SU-DHL-6 (cell line): ENCODE measurements around the gene KAZN.

Experiments used
- EZH2phosphoT487 ChIP-seq: fragments of 200-600 bp; sonication (generic), shearing (Covaris generic); conservative IDR thresholded peaks from 2 replicates; pipeline ENCODE4 v1.6.1; 2018; ENCODE audit warnings: mild to moderate bottlenecking, antibody characterized with exemption, low read length, moderate library complexity, mixed read lengths
- TF ChIP-seq, protein P1 (sequence below): fragments of 200-600 bp; sonication (generic); IDR thresholded peaks from one replicate; pipeline ENCODE4 v1.5.1; 2017; ENCODE audit warnings: antibody characterized with exemption, mild to moderate bottlenecking, low read length, moderate library complexity; ENCODE audit not compliant: insufficient read depth, poor library complexity, severe bottlenecking

DNA sequence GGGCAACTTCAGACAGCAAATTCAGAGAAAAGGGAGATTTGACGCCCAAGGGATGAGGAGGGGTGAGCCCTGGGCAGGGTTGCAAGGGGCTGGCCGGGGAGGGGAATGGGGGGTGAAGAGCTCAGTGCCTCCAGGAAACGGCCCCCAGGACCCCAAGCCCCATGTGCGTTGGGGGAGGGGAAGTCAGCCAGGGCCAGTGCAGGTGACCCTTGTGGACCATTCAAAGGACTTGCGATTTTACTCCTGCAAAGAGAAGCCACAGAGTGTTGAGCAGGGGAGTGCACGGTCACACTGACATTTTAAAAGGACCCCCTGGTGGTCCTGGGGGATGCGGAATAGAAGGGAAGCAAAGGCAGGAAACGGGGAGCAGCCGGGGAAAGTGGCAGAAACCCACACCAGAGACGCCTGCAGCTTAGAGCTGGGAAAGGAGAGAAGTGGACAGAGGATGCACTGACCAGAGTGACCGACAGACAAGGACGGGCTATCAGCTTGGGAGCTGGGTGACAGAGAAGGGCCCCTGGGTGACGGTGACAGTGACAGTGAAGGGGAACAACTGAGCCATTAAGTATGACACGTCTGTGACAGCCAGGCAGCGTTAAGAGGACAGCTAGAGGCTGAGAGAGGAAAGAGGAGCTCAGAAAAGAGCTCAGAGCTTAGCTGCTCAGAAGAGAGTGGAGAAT, 501.1 kb downstream of the KAZN start:
- TF ChIP-seq, protein P1, sequence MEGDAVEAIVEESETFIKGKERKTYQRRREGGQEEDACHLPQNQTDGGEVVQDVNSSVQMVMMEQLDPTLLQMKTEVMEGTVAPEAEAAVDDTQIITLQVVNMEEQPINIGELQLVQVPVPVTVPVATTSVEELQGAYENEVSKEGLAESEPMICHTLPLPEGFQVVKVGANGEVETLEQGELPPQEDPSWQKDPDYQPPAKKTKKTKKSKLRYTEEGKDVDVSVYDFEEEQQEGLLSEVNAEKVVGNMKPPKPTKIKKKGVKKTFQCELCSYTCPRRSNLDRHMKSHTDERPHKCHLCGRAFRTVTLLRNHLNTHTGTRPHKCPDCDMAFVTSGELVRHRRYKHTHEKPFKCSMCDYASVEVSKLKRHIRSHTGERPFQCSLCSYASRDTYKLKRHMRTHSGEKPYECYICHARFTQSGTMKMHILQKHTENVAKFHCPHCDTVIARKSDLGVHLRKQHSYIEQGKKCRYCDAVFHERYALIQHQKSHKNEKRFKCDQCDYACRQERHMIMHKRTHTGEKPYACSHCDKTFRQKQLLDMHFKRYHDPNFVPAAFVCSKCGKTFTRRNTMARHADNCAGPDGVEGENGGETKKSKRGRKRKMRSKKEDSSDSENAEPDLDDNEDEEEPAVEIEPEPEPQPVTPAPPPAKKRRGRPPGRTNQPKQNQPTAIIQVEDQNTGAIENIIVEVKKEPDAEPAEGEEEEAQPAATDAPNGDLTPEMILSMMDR = no peak
- no peak for TF ChIP-seq EZH2phosphoT487
